GM23338 (cell line): ENCODE results near the gene RASA3. TPM values are rescaled to one million over a fixed set of nuclear protein-coding genes. Genes with fewer than 3 reads are reported as not detected.
A peak's percentile ranks its signal among the peaks of the same experiment; 100 is the strongest.

Experiments used
- ATAC-seq: fragments of 200-7000 bp; cut with Tn5 transposase; 3 replicates; pipeline ENCODE4 v1.9.1; 2020
- DNase-seq: peaks from one replicate; pipeline ENCODE4 v3.0.0-alpha.2; 2015; ENCODE audit warnings: low spot score
- H2AFZ ChIP-seq: fragments of 200-600 bp; sonication (generic); 2 replicates; pipeline ENCODE4 v1.8.0; 2016; ENCODE audit warnings: antibody characterized with exemption, mild to moderate bottlenecking, moderate library complexity
- H3F3A ChIP-seq: fragments of 200-600 bp; sonication (generic); replicated peaks from 2 replicates; pipeline ENCODE4 v1.8.0; 2017; ENCODE audit warnings: antibody characterized with exemption, mixed run types, low read depth
- H3K27ac ChIP-seq: fragments of 200-600 bp; sonication (generic); 2 replicates; pipeline ENCODE4 v1.6.1; 2016; ENCODE audit warnings: low read depth
- H3K27me3 ChIP-seq: fragments of 200-600 bp; sonication (generic); 2 replicates; pipeline ENCODE4 v1.8.0; 2016; ENCODE audit warnings: mild to moderate bottlenecking, mixed run types, moderate library complexity; ENCODE audit not compliant: insufficient read depth
- H3K36me3 ChIP-seq: fragments of 200-600 bp; sonication (generic); 2 replicates; pipeline ENCODE4 v1.8.0; 2016; ENCODE audit warnings: mild to moderate bottlenecking; ENCODE audit not compliant: insufficient read depth
- H3K4me1 ChIP-seq: fragments of 200-600 bp; sonication (generic); 2 replicates; pipeline ENCODE4 v1.8.0; 2016; ENCODE audit warnings: mild to moderate bottlenecking, moderate library complexity; ENCODE audit not compliant: insufficient read depth
- H3K4me2 ChIP-seq: fragments of 200-600 bp; sonication (generic); 2 replicates; pipeline ENCODE4 v1.7.1; 2017; ENCODE audit warnings: mixed run types
- H3K4me3 ChIP-seq: fragments of 200-600 bp; sonication (generic); 2 replicates; pipeline ENCODE4 v1.6.1; 2016; ENCODE audit warnings: mixed run types
- H3K79me2 ChIP-seq: fragments of 200-600 bp; sonication (generic); replicated peaks from 2 replicates; pipeline ENCODE4 v1.8.0; 2017; ENCODE audit warnings: mild to moderate bottlenecking; ENCODE audit not compliant: insufficient read depth
- H3K9me2 ChIP-seq: fragments of 200-600 bp; sonication (generic); 2 replicates; pipeline ENCODE4 v1.8.0; 2017; ENCODE audit not compliant: insufficient read depth
- H4K20me1 ChIP-seq: fragments of 200-600 bp; sonication (generic); replicated peaks from 2 replicates; pipeline ENCODE4 v1.8.0; 2017; ENCODE audit warnings: mild to moderate bottlenecking; ENCODE audit not compliant: insufficient read depth
- H3K27ac Mint-ChIP-seq: 2 replicates; pipeline ENCODE4 v1.8.0; 2020; ENCODE audit warnings: inconsistent platforms, mild to moderate bottlenecking, moderate library complexity, mixed read lengths
- H3K27me3 Mint-ChIP-seq: 3 replicates; pipeline ENCODE4 v1.8.0; 2022; ENCODE audit warnings: low read depth, mild to moderate bottlenecking, moderate library complexity, mixed read lengths, inconsistent platforms; ENCODE audit not compliant: insufficient read depth, poor library complexity
- H3K36me3 Mint-ChIP-seq: 3 replicates; pipeline ENCODE4 v1.8.0; 2021; ENCODE audit warnings: low read depth, mild to moderate bottlenecking, inconsistent platforms, moderate library complexity, mixed read lengths
- H3K4me1 Mint-ChIP-seq: 3 replicates; pipeline ENCODE4 v1.8.0; 2020; ENCODE audit warnings: mild to moderate bottlenecking, inconsistent platforms, mixed read lengths
- H3K4me3 Mint-ChIP-seq: 3 replicates; pipeline ENCODE4 v1.8.0; 2021; ENCODE audit warnings: moderate library complexity, mild to moderate bottlenecking, inconsistent platforms, mixed read lengths
- H3K9me3 Mint-ChIP-seq: 3 replicates; pipeline ENCODE4 v1.8.0; 2020; ENCODE audit warnings: moderate library complexity, mild to moderate bottlenecking, inconsistent platforms, mixed read lengths
- CREB1 ChIP-seq: fragments of 250-450 bp; sonication (Bioruptor Pico); IDR thresholded peaks from 2 replicates; pipeline ENCODE4 v1.5.0; 2020; ENCODE audit warnings: low read depth, mild to moderate bottlenecking, moderate library complexity
- CTCF ChIP-seq, 2 experiments: fragments of 200-600 bp in 1 of 2; sonication (generic) in 1 of 2; conservative IDR thresholded peaks; 2 replicates each; pipeline versions ENCODE4 v1.5.1 to v1.6.1; 2016 to 2017; ENCODE audit warnings: antibody characterized with exemption in 2 of 2, low read depth in 2 of 2, mild to moderate bottlenecking in 2 of 2, moderate library complexity in 1 of 2
- ETS1 ChIP-seq: IDR thresholded peaks from 2 replicates; pipeline ENCODE4 v1.6.1; 2016; ENCODE audit warnings: antibody characterized with exemption
- EZH2 ChIP-seq: fragments of 200-600 bp; sonication (generic); IDR thresholded peaks from one replicate; pipeline ENCODE4 v1.8.0; 2017; ENCODE audit warnings: antibody characterized with exemption, mild to moderate bottlenecking, low read depth; ENCODE audit not compliant: unreplicated experiment
- EZH2phosphoT487 ChIP-seq: fragments of 200-600 bp; sonication (generic); IDR thresholded peaks from one replicate; pipeline ENCODE4 v1.8.1; 2018; ENCODE audit warnings: antibody characterized with exemption; ENCODE audit not compliant: unreplicated experiment
- NANOG ChIP-seq: IDR thresholded peaks from 2 replicates; pipeline ENCODE4 v1.6.1; 2016; ENCODE audit warnings: antibody characterized with exemption, borderline replicate concordance
- STAT1 ChIP-seq: IDR thresholded peaks from one replicate; pipeline ENCODE4 v1.6.1; 2016; ENCODE audit warnings: antibody characterized with exemption; ENCODE audit not compliant: unreplicated experiment
- ZNF114 ChIP-seq: fragments of 250-450 bp; sonication (Bioruptor Pico); IDR thresholded peaks from 2 replicates; pipeline ENCODE4 v1.5.0; 2020; ENCODE audit warnings: mild to moderate bottlenecking, moderate library complexity
- ZNF331 ChIP-seq: fragments of 250-450 bp; sonication (Bioruptor Pico); IDR thresholded peaks from 2 replicates; pipeline ENCODE4 v1.5.0; 2020; ENCODE audit warnings: low read depth, mild to moderate bottlenecking, moderate library complexity
- ZNF462 ChIP-seq: fragments of 250-450 bp; sonication (Bioruptor Pico); IDR thresholded peaks from 2 replicates; pipeline ENCODE4 v1.5.0; 2020; ENCODE audit warnings: mild to moderate bottlenecking, moderate library complexity
- polyA plus RNA-seq: library from polyadenylated mRNA; unstranded; fragments of >200 nt; fragmentation: Nextera tagmentation; extraction: Ambion mirVana; gene quantifications from 2 replicates; pipeline ENCODE4 v1.2.1, GENCODE V29; 2016
- total RNA-seq: library from RNA; depleted of rRNA; stranded (reverse); fragments of >200 nt; shearing (Covaris generic); gene quantifications from 2 replicates; pipeline ENCODE4 v1.2.3, GENCODE V29; 2014

The RASA3 gene
- total and polyA plus RNA-seq, 2 experiments from 2014 or later, result 11.2 to 20.7 TPM

GRCh38 chr13:113935001-113935844 is 197.2 kb downstream of the RASA3 start:
- Histone ChIP-seq H3K9me2 (no peaks in the 10 kb centered on the region), H3K27me3 (no peaks in the 10 kb centered on the region), H3F3A (no peaks in the 10 kb centered on the region), H3K36me3 (no peaks in the 10 kb centered on the region), H3K4me2 (no peak overlapping the region), H3K27ac (peak overlapping the region; percentile 6; the same call in 1 of the 2 replicates), H3K4me3 (no peak overlapping the region), H4K20me1 (no peaks in the 10 kb centered on the region), H3K79me2 (no peaks in the 10 kb centered on the region), H3K4me1 (no peaks in the 10 kb centered on the region), H2AFZ (peak overlapping the region; percentile 59; the same call in 1 of the 2 replicates)
- Mint-ChIP-seq H3K27me3 (peaks cover 18% of the 10 kb centered on the region), H3K36me3 (no peaks in the 10 kb centered on the region), H3K4me3 (no peak overlapping the region), H3K4me1 (peaks cover 11% of the 10 kb centered on the region), H3K27ac (no peak overlapping the region), H3K9me3 (no peaks in the 10 kb centered on the region)
- DNase-seq (peak; percentile 43), ATAC-seq (peak; percentile 76)
- no peak for TF ChIP-seq STAT1
- no peak for TF ChIP-seq ZNF462 (CRISPR knock-in tag)
- TF ChIP-seq ETS1, result no peak
- no peak for TF ChIP-seq CREB1
- TF ChIP-seq ZNF114, result no peak
- no peak for TF ChIP-seq EZH2
- TF ChIP-seq EZH2phosphoT487, result no peak
- no peak for TF ChIP-seq NANOG
- no peak for TF ChIP-seq ZNF331
- TF ChIP-seq CTCF (conservative IDR thresholded peaks at IDR 0.05; ENCODE audit: low read depth in 2 of 2), result no peak
